Transverse colon (tissue), 4 donors: ENCODE data around the gene SIMC1. TPM values are rescaled to one million over a fixed set of nuclear protein-coding genes. Genes with fewer than 3 reads are reported as not detected.

ENCODE experiments used
- DNase-seq: peaks from one replicate; pipeline ENCODE4 v3.0.0-alpha.2; 2019
- H3K27ac ChIP-seq, 4 donors: fragments of 200-600 bp; sonication (generic); 2 replicates each; pipeline ENCODE4 v1.5.1; 2016 to 2018; ENCODE audit warnings: inconsistent platforms in 4 of 4
- H3K27me3 ChIP-seq: fragments of 200-600 bp; sonication (generic); 2 replicates; pipeline ENCODE4 v1.5.1; 2017; ENCODE audit warnings: inconsistent platforms
- H3K36me3 ChIP-seq, 4 donors: fragments of 200-600 bp; sonication (generic); 2 replicates each; pipeline ENCODE4 v1.5.1; 2017 to 2019; ENCODE audit warnings: inconsistent platforms in 4 of 4
- H3K4me1 ChIP-seq, 4 donors: fragments of 200-600 bp; sonication (generic); 2 replicates each; pipeline ENCODE4 v1.5.1; 2017 to 2020; ENCODE audit warnings: inconsistent platforms in 4 of 4
- H3K4me3 ChIP-seq, 4 donors: fragments of 200-600 bp; sonication (generic); 1 replicate in 1 of 4; 2 replicates in 3 of 4; pipeline versions ENCODE4 v1.5.1 to v1.6.1; 2017 to 2019; ENCODE audit warnings: inconsistent platforms in 4 of 4
- H3K9me3 ChIP-seq, 2 donors: fragments of 200-600 bp; sonication (generic); 2 replicates each; pipeline ENCODE4 v1.5.1; 2017 to 2019; ENCODE audit warnings: inconsistent platforms in 2 of 2
- CTCF ChIP-seq, 5 experiments: fragments of 200-600 bp in 3 of 5; fragments of 450-650 bp in 2 of 5; sonication (generic) in 3 of 5; IDR thresholded peaks; 1 replicate in 2 of 5; 2 replicates in 3 of 5; pipeline ENCODE4 v1.5.1; 2016 to 2017; ENCODE audit warnings: antibody characterized with exemption in 5 of 5, inconsistent platforms in 3 of 5, mild to moderate bottlenecking in 2 of 5, moderate library complexity in 1 of 5
- EP300 ChIP-seq: sonication (generic); formaldehyde crosslinking; IDR thresholded peaks from one replicate; pipeline ENCODE4 v1.6.1; 2017; ENCODE audit warnings: antibody characterized with exemption, low read depth
- POLR2A ChIP-seq: fragments of 450-650 bp; IDR thresholded peaks from one replicate; pipeline ENCODE4 v1.6.1; 2016; ENCODE audit warnings: antibody characterized with exemption, mild to moderate bottlenecking, moderate library complexity
- POLR2AphosphoS5 ChIP-seq, 3 donors: sonication (generic); formaldehyde crosslinking; IDR thresholded peaks; one replicate each; pipeline ENCODE4 v1.6.1; 2016; ENCODE audit warnings: antibody characterized with exemption in 3 of 3
- WGBS, 2 donors: methylation state at CpG; one replicate each; pipeline ENCODE4 v1.1.5; 2018; ENCODE audit warnings: low coverage in 1 of 2; 5-methylcytosine and 5-hydroxymethylcytosine counted together
- in situ Hi-C, 4 donors: fragments of 200-750 bp; cut with MboI; loops; one replicate each; pipeline versions ENCODE4 v1.15.0 to v1.15.1; 2017; ENCODE audit warnings: low sequenced_read_pairs in 3 of 4, low pct_ligation_motif_present in 1 of 4, low pct_unique_long_range_greater_than_20kb in 1 of 4
- intact Hi-C: fragments of 100-400 bp; cut with DNase I; formaldehyde crosslinking; loops from one replicate; pipeline ENCODE4 v1.15.1; 2023; ENCODE audit warnings: low total_unique reads
- total RNA-seq, 4 donors: library from RNA; depleted of rRNA; stranded (reverse); fragments of >200 nt; gene quantifications; one replicate each; pipeline ENCODE4 v1.1.0, GENCODE V29; 2016

The SIMC1 gene
- total RNA-seq, 4 donors from 2014 or later: 15.0 to 21.2 (median 17.7) TPM

GRCh38 chr5:176334031-176334770 lies 96.0 kb downstream of the SIMC1 start:
- intact Hi-C loops: no loop called here
- in situ Hi-C loops: loop anchor here in 1 of 4 donors (25.0 kb wide), 1 partner anchor 597 kb away; no protein-coding TSS in a partner anchor
- peaks cover 0 to 12% (median 6%) of the 10 kb centered on the region in 4 donors for H3K36me3 ChIP-seq

GRCh38 chr5:176337913-176338312 lies 99.7 kb downstream of the SIMC1 start:
- no peak overlapping the region for H3K4me3 ChIP-seq
- no peak for TF ChIP-seq CTCF (IDR thresholded peaks at IDR 0.05)
- TF ChIP-seq EP300: no peak
- TF ChIP-seq POLR2A: no peak
- TF ChIP-seq POLR2AphosphoS5 (IDR thresholded peaks at IDR 0.05): no peak
- H3K36me3 ChIP-seq: peaks cover 0 to 12% (median 6%) of the 10 kb centered on the region in 4 donors
- no peaks in the 10 kb centered on the region for H3K9me3 ChIP-seq
- H3K27me3 ChIP-seq: no peaks in the 10 kb centered on the region
- in situ Hi-C loops: loop anchor here in 1 of 4 donors (25.0 kb wide), 1 partner anchor 601 kb away; no protein-coding TSS in a partner anchor
- intact Hi-C loops: no loop called here
- no peaks in the 10 kb centered on the region for H3K4me1 ChIP-seq
- WGBS, 2 donors: 85 to 89% methylated on average over 1 of the region's 1 CpG
- DNase-seq: no peak
- no peak overlapping the region for H3K27ac ChIP-seq

More at GRCh38 chr5:176334031-176334770, 96.0 kb downstream of the SIMC1 start:
- Histone ChIP-seq H3K9me3 (no peaks in the 10 kb centered on the region), H3K27me3 (no peaks in the 10 kb centered on the region), H3K27ac (no peak overlapping the region), H3K4me1 (no peaks in the 10 kb centered on the region), H3K4me3 (no peak overlapping the region)
- TF ChIP-seq POLR2A (no peak), EP300 (no peak), CTCF (IDR thresholded peaks at IDR 0.05) (no peak)
- DNase-seq: no peak

GRCh38 chr5:176339304-176339703 lies 101.1 kb downstream of the SIMC1 start:
- Histone ChIP-seq H3K9me3 (no peaks in the 10 kb centered on the region), H3K27me3 (no peaks in the 10 kb centered on the region), H3K4me3 (no peak overlapping the region), H3K4me1 (no peaks in the 10 kb centered on the region), H3K27ac (no peak overlapping the region), H3K36me3 (peaks cover 0 to 12% (median 6%) of the 10 kb centered on the region in 4 donors)
- in situ Hi-C loops: loop anchor here in 1 of 4 donors (25.0 kb wide), 1 partner anchor 602 kb away; no protein-coding TSS in a partner anchor
- DNase-seq: no peak
- intact Hi-C loops: no loop called here
- 85 to 92% methylated on average over 3 to 5 of the region's 5 CpGs for WGBS, 2 donors
- TF ChIP-seq CTCF (IDR thresholded peaks at IDR 0.05): no peak
- TF ChIP-seq POLR2A: no peak
- no peak for TF ChIP-seq EP300
- TF ChIP-seq POLR2AphosphoS5 (IDR thresholded peaks at IDR 0.05): no peak

- H3K9me3 ChIP-seq: no peaks in the 10 kb centered on the region
- no peaks in the 10 kb centered on the region for H3K27me3 ChIP-seq
- peaks cover 0 to 29% (median 11%) of the 10 kb centered on the region in 4 donors for H3K36me3 ChIP-seq
- in situ Hi-C loops: loop anchor here in 1 of 4 donors (25.0 kb wide), 1 partner anchor 604 kb away; no protein-coding TSS in a partner anchor
- no peak overlapping the region for H3K27ac ChIP-seq
- no peak for DNase-seq
- no peak overlapping the region for H3K4me3 ChIP-seq
- TF ChIP-seq POLR2AphosphoS5 (IDR thresholded peaks at IDR 0.05): no peak
- TF ChIP-seq CTCF (IDR thresholded peaks at IDR 0.05): no peak
- no peak for TF ChIP-seq POLR2A
- no peak for TF ChIP-seq EP300
- WGBS, 2 donors: 72 to 84% methylated on average over 2 of the region's 2 CpGs
- H3K4me1 ChIP-seq: no peaks in the 10 kb centered on the region
- intact Hi-C loops: no loop called here
Measured at GRCh38 chr5:176341325-176342157, 103.3 kb downstream of the SIMC1 start.
